ENCODE measurements around the gene KCNMA1.

DNA sequence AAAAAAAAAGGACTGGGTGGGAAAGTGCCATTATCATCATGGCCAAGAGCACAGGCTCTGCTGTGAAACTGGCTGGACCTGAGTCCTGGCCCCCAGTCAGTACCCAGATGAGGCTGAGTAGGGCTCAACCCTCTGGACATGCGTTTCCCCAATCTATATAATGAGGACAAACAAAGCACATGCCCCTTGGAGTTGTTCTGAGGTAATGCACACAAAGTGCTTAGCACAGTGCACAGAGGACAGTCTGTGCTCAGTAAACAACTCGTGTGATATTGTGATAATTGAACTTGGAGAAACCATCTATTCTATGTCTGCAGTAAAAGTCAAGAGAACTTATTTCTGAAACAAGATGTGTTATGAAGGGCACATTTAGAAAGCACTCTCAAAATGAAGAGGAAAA lies 138.8 kb downstream of the KCNMA1 start:
- TF ChIP-seq, protein P1, sequence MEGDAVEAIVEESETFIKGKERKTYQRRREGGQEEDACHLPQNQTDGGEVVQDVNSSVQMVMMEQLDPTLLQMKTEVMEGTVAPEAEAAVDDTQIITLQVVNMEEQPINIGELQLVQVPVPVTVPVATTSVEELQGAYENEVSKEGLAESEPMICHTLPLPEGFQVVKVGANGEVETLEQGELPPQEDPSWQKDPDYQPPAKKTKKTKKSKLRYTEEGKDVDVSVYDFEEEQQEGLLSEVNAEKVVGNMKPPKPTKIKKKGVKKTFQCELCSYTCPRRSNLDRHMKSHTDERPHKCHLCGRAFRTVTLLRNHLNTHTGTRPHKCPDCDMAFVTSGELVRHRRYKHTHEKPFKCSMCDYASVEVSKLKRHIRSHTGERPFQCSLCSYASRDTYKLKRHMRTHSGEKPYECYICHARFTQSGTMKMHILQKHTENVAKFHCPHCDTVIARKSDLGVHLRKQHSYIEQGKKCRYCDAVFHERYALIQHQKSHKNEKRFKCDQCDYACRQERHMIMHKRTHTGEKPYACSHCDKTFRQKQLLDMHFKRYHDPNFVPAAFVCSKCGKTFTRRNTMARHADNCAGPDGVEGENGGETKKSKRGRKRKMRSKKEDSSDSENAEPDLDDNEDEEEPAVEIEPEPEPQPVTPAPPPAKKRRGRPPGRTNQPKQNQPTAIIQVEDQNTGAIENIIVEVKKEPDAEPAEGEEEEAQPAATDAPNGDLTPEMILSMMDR (IDR thresholded peaks at IDR 0.05): no peak
- TF ChIP-seq POLR2A (IDR thresholded peaks at IDR 0.05) (no peak), POLR2AphosphoS5 (IDR thresholded peaks at IDR 0.05) (no peak)
